ENCODE measurements around the gene ATXN1.

The ATXN1 gene

GRCh38 chr6:16355238-16355637 lies 406.0 kb downstream of the ATXN1 start:
- no peak for DNase-seq (ENCODE audit: extremely low read depth, low read depth)
- H3K4me3 ChIP-seq (replicated peaks; ENCODE audit: low read depth, low read length): no peak overlapping the region
- TF ChIP-seq, protein P1, sequence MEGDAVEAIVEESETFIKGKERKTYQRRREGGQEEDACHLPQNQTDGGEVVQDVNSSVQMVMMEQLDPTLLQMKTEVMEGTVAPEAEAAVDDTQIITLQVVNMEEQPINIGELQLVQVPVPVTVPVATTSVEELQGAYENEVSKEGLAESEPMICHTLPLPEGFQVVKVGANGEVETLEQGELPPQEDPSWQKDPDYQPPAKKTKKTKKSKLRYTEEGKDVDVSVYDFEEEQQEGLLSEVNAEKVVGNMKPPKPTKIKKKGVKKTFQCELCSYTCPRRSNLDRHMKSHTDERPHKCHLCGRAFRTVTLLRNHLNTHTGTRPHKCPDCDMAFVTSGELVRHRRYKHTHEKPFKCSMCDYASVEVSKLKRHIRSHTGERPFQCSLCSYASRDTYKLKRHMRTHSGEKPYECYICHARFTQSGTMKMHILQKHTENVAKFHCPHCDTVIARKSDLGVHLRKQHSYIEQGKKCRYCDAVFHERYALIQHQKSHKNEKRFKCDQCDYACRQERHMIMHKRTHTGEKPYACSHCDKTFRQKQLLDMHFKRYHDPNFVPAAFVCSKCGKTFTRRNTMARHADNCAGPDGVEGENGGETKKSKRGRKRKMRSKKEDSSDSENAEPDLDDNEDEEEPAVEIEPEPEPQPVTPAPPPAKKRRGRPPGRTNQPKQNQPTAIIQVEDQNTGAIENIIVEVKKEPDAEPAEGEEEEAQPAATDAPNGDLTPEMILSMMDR (IDR thresholded peaks at IDR 0.05; ENCODE audit: low read depth, low read length, missing control alignments): no peak

- TF ChIP-seq, protein P1 (IDR thresholded peaks at IDR 0.05; ENCODE audit: low read depth, low read length, missing control alignments): no peak
- H3K4me3 ChIP-seq (replicated peaks; ENCODE audit: low read depth, low read length): no peak overlapping the region
- DNase-seq (ENCODE audit: extremely low read depth, low read depth): no peak
Measured at GRCh38 chr6:16354692-16355091, 406.6 kb downstream of the ATXN1 start.

- DNase-seq (ENCODE audit: extremely low read depth, low read depth): no peak
- TF ChIP-seq, protein P1 (IDR thresholded peaks at IDR 0.05; ENCODE audit: low read depth, low read length, missing control alignments): no peak
- H3K4me3 ChIP-seq (replicated peaks; ENCODE audit: low read depth, low read length): no peak overlapping the region
Measured at GRCh38 chr6:16352821-16353438, 408.3 kb downstream of the ATXN1 start.

DNA sequence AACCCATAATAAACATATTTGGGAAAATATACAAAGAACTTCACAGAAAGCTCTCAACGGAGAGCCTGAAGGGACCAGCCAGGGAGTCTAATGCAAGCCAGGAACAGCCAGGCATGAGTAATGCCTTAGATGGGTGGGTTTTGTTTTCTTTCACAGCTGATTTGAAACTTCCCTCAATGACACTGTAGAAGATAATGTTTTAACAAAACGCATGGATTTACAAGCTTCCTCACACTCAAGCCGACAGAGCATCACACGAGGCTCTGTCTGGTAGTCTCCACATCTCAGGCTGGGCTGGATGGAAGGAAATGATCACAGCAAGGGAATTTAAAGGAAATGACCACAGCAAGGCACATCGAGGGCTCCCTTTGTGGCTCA lies 409.0 kb downstream of the ATXN1 start:
- TF ChIP-seq, protein P1 (IDR thresholded peaks at IDR 0.05; ENCODE audit: low read depth, low read length, missing control alignments): no peak
- no peak for DNase-seq (ENCODE audit: extremely low read depth, low read depth)
- no peak overlapping the region for H3K4me3 ChIP-seq (replicated peaks; ENCODE audit: low read depth, low read length)

DNA sequence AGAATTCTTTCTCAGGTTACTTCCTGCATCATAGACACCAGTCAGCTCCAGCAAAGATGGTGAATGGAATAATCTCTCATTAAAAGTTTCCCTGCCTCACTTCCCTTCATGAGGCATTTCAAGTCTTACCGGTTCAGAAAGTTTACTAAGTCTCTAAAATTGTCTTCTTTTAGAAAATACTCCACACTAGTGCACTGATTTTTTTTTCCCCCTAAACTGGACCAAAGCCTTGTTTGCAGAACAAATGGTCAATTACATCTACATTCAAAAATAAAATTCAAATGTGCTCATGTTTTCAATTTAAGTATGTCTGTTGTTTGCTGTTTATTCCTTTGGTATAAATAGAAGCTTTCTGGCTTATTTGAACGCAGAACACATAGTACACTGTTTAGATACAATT lies 411.7 kb downstream of the ATXN1 start:
- TF ChIP-seq, protein P1 (IDR thresholded peaks at IDR 0.05; ENCODE audit: low read depth, low read length, missing control alignments): no peak
- no peak overlapping the region for H3K4me3 ChIP-seq (replicated peaks; ENCODE audit: low read depth, low read length)
- DNase-seq (ENCODE audit: extremely low read depth, low read depth): no peak

DNA sequence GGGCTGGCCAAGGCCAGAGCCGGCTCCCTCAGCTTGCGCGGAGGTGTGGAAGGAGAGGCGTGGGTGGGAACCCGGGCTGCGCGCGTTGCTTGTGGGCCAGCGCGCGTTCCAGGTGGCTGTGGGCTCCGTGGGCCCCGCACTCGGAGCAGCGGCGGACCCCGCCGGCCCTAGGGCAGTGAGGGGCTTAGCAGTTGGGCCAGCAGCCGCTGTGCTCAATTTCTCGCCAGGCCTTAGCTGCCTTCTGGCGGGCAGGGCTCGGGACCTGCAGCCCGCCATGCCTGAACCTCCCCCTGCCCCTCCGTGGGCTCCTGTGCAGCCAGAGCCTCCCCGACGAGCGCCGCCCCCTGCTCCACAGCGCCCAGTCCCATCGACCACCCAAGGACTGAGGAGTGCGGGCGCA lies 414.4 kb downstream of the ATXN1 start:
- no peak for DNase-seq (ENCODE audit: extremely low read depth, low read depth)
- TF ChIP-seq, protein P1 (IDR thresholded peaks at IDR 0.05; ENCODE audit: low read depth, low read length, missing control alignments): no peak
- H3K4me3 ChIP-seq (replicated peaks; ENCODE audit: low read depth, low read length): no peak overlapping the region

Data from HFF-Myc (cell line).